ENCODE results near the gene MDH2. TPM values are rescaled to one million over a fixed set of nuclear protein-coding genes. Genes with fewer than 3 reads are reported as not detected.
A peak's percentile ranks its signal among the peaks of the same experiment; 100 is the strongest.
"Not testable (repeated sequence)": the region's sequence is repeated elsewhere in the genome, so short reads cannot be mapped to it uniquely, and the experiment has no call there.

The MDH2 gene
- total RNA-seq, 4 donors from 2014 or later: 89.3 to 121 (median 110) TPM

- WGBS, 2 donors: 89 to 90% methylated on average over 11 of the region's 11 CpGs
- intact Hi-C loops (cut with DNase I; ENCODE audit: low total_unique reads): no loop called here
These were observed 9.9 kb downstream of the MDH2 start for GRCh38 chr7:76057813-76058145.

DNA sequence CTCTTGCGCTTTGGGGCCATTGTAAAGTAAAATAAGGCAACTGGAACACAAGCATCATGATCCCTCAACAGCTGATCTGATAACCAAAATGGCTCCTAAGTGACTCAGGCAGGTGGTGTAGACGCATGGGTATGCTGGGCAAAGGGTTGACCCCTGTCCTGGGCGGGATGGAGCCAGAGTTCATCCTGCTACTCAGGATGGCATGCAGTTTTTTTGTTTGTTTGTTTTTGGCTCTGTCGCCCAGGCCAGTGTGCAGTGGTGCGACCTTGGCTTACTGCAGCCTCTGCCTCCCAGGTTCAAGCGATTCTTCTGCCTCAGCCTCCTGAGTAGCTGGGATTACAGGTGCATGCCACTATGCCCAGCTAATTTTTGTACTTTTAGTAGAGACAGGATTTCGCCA is 10.8 kb downstream of the MDH2 start:
- DNase-seq (ENCODE audit: low spot score in 2 of 2); H3K4me3 ChIP-seq (ENCODE audit: low read depth, poor library complexity, severe bottlenecking); intact Hi-C loops (cut with DNase I; ENCODE audit: low total_unique reads): not testable (repeated sequence)
- 95 to 97% methylated on average over 7 of the region's 7 CpGs for WGBS, 2 donors

More at GRCh38 chr7:76057813-76058145, 9.9 kb downstream of the MDH2 start:
- TF ChIP-seq POLR2A (IDR thresholded peaks at IDR 0.05) (no peak), CTCF (IDR thresholded peaks at IDR 0.05) (no peak)
- H3K4me3 ChIP-seq (ENCODE audit: low read depth, poor library complexity, severe bottlenecking): no peak overlapping the region
- DNase-seq (ENCODE audit: low spot score in 2 of 2): no peak

GRCh38 chr7:76060842-76061241 is 12.9 kb downstream of the MDH2 start:
- intact Hi-C loops (cut with DNase I; ENCODE audit: low total_unique reads): no loop called here
- WGBS, 2 donors: 40 to 55% methylated on average over 6 of the region's 6 CpGs
- H3K4me3 ChIP-seq (ENCODE audit: low read depth, poor library complexity, severe bottlenecking): no peak overlapping the region
- DNase-seq (ENCODE audit: low spot score in 2 of 2): no peak
- TF ChIP-seq CTCF (IDR thresholded peaks at IDR 0.05) (no peak), POLR2A (IDR thresholded peaks at IDR 0.05) (no peak)

DNA sequence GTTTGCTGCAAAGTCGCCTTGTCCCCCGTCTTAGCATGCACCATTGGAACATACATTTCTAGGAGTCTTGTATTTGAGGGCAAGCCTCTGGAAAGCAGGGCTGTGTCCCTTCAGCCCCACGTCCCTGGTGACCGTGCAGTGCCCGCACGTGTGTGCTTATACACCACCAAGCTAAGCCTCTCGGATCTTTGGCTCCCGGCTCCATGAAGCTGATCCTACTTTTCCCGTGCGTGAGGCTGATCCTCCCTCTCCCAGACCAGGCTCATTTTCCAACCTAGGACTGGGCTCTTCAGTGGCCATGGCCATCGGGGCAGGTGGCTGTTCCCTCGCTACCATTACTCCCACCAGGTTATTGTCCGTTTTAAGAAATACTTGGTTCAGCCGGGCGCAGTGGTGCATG is 14.3 kb downstream of the MDH2 start:
- TF ChIP-seq CTCF (IDR thresholded peaks at IDR 0.05) (no peak), POLR2A (IDR thresholded peaks at IDR 0.05) (no peak)
- DNase-seq (ENCODE audit: low spot score in 2 of 2): no peak
- 95 to 96% methylated on average over 15 of the region's 15 CpGs for WGBS, 2 donors
- no peak overlapping the region for H3K4me3 ChIP-seq (ENCODE audit: low read depth, poor library complexity, severe bottlenecking)
- intact Hi-C loops (cut with DNase I; ENCODE audit: low total_unique reads): no loop called here

GRCh38 chr7:76063114-76063513 is 15.2 kb downstream of the MDH2 start:
- intact Hi-C loops (cut with DNase I; ENCODE audit: low total_unique reads): no loop called here
- TF ChIP-seq CTCF (IDR thresholded peaks at IDR 0.05) (no peak), POLR2A (IDR thresholded peaks at IDR 0.05) (no peak)
- WGBS, 2 donors: 70 to 83% methylated on average over 10 of the region's 10 CpGs

GRCh38 chr7:76063525-76063924 is 15.6 kb downstream of the MDH2 start:
- peak; percentile 44 to 92 for DNase-seq (ENCODE audit: low spot score in 2 of 2)
- intact Hi-C loops (cut with DNase I; ENCODE audit: low total_unique reads): no loop called here
- WGBS, 2 donors: 55 to 66% methylated on average over 9 to 12 of the region's 14 CpGs
- H3K4me3 ChIP-seq (ENCODE audit: low read depth, poor library complexity, severe bottlenecking): no peak overlapping the region
- TF ChIP-seq CTCF (IDR thresholded peaks at IDR 0.05) (no peak), POLR2A (IDR thresholded peaks at IDR 0.05) (no peak)

More at GRCh38 chr7:76063114-76063513, 15.2 kb downstream of the MDH2 start:
- no peak overlapping the region for H3K4me3 ChIP-seq (ENCODE audit: low read depth, poor library complexity, severe bottlenecking)
- no peak for DNase-seq (ENCODE audit: low spot score in 2 of 2)
